Esophagus squamous epithelium (tissue), 4 donors: Measurements from ENCODE around the gene RAD51C.

Source experiments
- POLR2A ChIP-seq, 4 donors: fragments of 450-650 bp; IDR thresholded peaks; one replicate each; pipeline ENCODE4 v1.6.1; 2017; ENCODE audit warnings: antibody characterized with exemption in 4 of 4, mild to moderate bottlenecking in 4 of 4, moderate library complexity in 3 of 4
- TF ChIP-seq, protein P1 (sequence below), 6 experiments: fragments of 450-650 bp in 4 of 6; fragments of 200-600 bp in 2 of 6; sonication (generic) in 2 of 6; IDR thresholded peaks; one replicate each; pipeline ENCODE4 v1.5.1; 2016 to 2019; ENCODE audit warnings: antibody characterized with exemption in 6 of 6, mild to moderate bottlenecking in 4 of 6, moderate library complexity in 4 of 6

DNA sequence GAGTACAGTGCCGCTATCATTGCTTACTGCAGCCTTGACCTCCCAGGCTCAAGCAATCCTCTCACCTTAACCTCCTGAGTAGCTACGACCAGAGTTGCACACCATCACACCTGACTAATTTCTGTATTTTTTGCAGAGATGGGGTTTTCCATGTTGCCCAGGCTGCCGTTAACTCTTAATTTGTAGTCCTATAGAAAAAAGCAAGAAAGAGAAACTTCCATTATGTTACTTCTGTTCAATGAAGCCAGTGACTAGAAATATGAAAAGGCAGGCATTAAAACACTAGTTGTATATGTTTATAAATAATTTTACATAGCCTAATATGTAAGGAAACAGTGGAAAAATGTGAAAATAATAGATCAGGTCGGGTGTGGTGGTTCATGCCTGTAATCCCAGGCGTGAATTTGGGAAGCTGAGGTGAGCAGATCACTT, 9.7 kb downstream of the RAD51C start:
- TF ChIP-seq, protein P1, sequence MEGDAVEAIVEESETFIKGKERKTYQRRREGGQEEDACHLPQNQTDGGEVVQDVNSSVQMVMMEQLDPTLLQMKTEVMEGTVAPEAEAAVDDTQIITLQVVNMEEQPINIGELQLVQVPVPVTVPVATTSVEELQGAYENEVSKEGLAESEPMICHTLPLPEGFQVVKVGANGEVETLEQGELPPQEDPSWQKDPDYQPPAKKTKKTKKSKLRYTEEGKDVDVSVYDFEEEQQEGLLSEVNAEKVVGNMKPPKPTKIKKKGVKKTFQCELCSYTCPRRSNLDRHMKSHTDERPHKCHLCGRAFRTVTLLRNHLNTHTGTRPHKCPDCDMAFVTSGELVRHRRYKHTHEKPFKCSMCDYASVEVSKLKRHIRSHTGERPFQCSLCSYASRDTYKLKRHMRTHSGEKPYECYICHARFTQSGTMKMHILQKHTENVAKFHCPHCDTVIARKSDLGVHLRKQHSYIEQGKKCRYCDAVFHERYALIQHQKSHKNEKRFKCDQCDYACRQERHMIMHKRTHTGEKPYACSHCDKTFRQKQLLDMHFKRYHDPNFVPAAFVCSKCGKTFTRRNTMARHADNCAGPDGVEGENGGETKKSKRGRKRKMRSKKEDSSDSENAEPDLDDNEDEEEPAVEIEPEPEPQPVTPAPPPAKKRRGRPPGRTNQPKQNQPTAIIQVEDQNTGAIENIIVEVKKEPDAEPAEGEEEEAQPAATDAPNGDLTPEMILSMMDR (IDR thresholded peaks at IDR 0.05) = no peak
- no peak for TF ChIP-seq POLR2A (IDR thresholded peaks at IDR 0.05)
